K562 (cell line): Measurements from ENCODE around the gene PRDM15. TPM values are rescaled to one million over a fixed set of nuclear protein-coding genes. Genes with fewer than 3 reads are reported as not detected.
A peak's percentile ranks its signal among the peaks of the same experiment; 100 is the strongest.

Experiments used
- ARID1B ChIP-seq: fragments of 450-650 bp; IDR thresholded peaks from 2 replicates; pipeline ENCODE4 v1.6.1; 2016; ENCODE audit warnings: antibody characterized with exemption, mild to moderate bottlenecking, inconsistent platforms
- BMI1 ChIP-seq: fragments of 150-350 bp; IDR thresholded peaks from 2 replicates; pipeline ENCODE4 v1.6.1; 2014; ENCODE audit warnings: low read length
- CBX1 ChIP-seq: sonication (generic); IDR thresholded peaks from 2 replicates; pipeline ENCODE4 v1.6.1; 2016; ENCODE audit warnings: antibody characterized with exemption, low read depth, mild to moderate bottlenecking
- EZH2 ChIP-seq: IDR thresholded peaks from 2 replicates; pipeline ENCODE4 v1.6.1; 2012; ENCODE audit warnings: low read depth, mild to moderate bottlenecking, inconsistent platforms, low read length, borderline replicate concordance
- FOXK1 ChIP-seq: sonication (generic); formaldehyde crosslinking; IDR thresholded peaks from 2 replicates; pipeline ENCODE4 v1.8.0; 2022; ENCODE audit warnings: missing genetic modification reagents, mild to moderate bottlenecking, borderline replicate concordance
- FOXK2 ChIP-seq, 2 experiments: fragments of 450-650 bp; IDR thresholded peaks in 1 of 2; conservative IDR thresholded peaks in 1 of 2; 2 replicates each; pipeline ENCODE4 v1.6.1; 2016; ENCODE audit warnings: low read depth in 2 of 2, mild to moderate bottlenecking in 1 of 2
- HMG20A ChIP-seq: fragments of 450-650 bp; formaldehyde crosslinking; conservative IDR thresholded peaks from 2 replicates; pipeline ENCODE4 v1.4.0; 2020; ENCODE audit warnings: mild to moderate bottlenecking, mixed read lengths
- HSF4 ChIP-seq: fragments of 250-450 bp; sonication (Bioruptor Pico); IDR thresholded peaks from 2 replicates; pipeline ENCODE4 v2.1.2; 2022; ENCODE audit warnings: mild to moderate bottlenecking, moderate library complexity, borderline replicate concordance
- KLF13 ChIP-seq: fragments of 450-650 bp; IDR thresholded peaks from 2 replicates; pipeline ENCODE4 v1.6.1; 2016; ENCODE audit warnings: missing genetic modification characterization, low read depth, mild to moderate bottlenecking, missing compliant biosample characterization, moderate library complexity, borderline replicate concordance
- MCM3 ChIP-seq: fragments of 450-650 bp; IDR thresholded peaks from 2 replicates; pipeline ENCODE4 v1.6.1; 2016
- MCM7 ChIP-seq, 2 experiments: fragments of 450-650 bp; IDR thresholded peaks; 2 replicates each; pipeline ENCODE4 v1.6.1; 2016 to 2018
- MYBL2 ChIP-seq, 2 experiments: fragments of 450-650 bp in 1 of 2; sonication (generic) in 1 of 2; formaldehyde crosslinking in 1 of 2; IDR thresholded peaks; 2 replicates each; pipeline versions ENCODE4 v1.6.1 to v1.8.1; 2017 to 2022; ENCODE audit warnings: borderline replicate concordance in 1 of 2, inconsistent platforms in 1 of 2, low read depth in 1 of 2, mild to moderate bottlenecking in 1 of 2, missing genetic modification reagents in 1 of 2, moderate library complexity in 1 of 2
- PATZ1 ChIP-seq: fragments of 250-450 bp; sonication (Bioruptor Pico); IDR thresholded peaks from 2 replicates; pipeline ENCODE4 v1.5.0; 2020; ENCODE audit warnings: mild to moderate bottlenecking, borderline replicate concordance
- POLR2B ChIP-seq: fragments of 450-650 bp; IDR thresholded peaks from 2 replicates; pipeline ENCODE4 v1.6.1; 2018; ENCODE audit warnings: low read depth; ENCODE audit not compliant: partially characterized antibody
- TSC22D4 ChIP-seq: fragments of 450-650 bp; IDR thresholded peaks from 2 replicates; pipeline ENCODE4 v1.6.1; 2016; ENCODE audit warnings: missing genetic modification characterization, missing biosample characterization, control low read depth
- ZBTB1 ChIP-seq: sonication (generic); formaldehyde crosslinking; IDR thresholded peaks from 2 replicates; pipeline ENCODE4 v1.8.1; 2023; ENCODE audit warnings: missing genetic modification reagents, low read depth, mild to moderate bottlenecking, borderline replicate concordance
- ZBTB8A ChIP-seq: fragments of 450-650 bp; IDR thresholded peaks from 2 replicates; pipeline ENCODE4 v1.6.1; 2018; ENCODE audit warnings: mild to moderate bottlenecking, moderate library complexity; ENCODE audit not compliant: partially characterized antibody
- ZZZ3 ChIP-seq: fragments of 450-650 bp; IDR thresholded peaks from 2 replicates; pipeline ENCODE4 v1.6.1; 2016; ENCODE audit warnings: antibody characterized with exemption, mild to moderate bottlenecking, moderate library complexity
- polyA plus RNA-seq, 8 experiments: library from polyadenylated mRNA; depleted of rRNA in 4 of 8; stranded (reverse) in 5 of 8; unstranded in 3 of 8; fragments of >200 nt; fragmentation: Nextera tagmentation in 2 of 8; fragmentation: Illumina TruSeq in 1 of 8; extraction: Ambion mirVana in 2 of 8; extraction: Trizol in 1 of 8; gene quantifications; 2 replicates each; pipeline versions ENCODE4 v1.2.1 to v1.2.3, GENCODE V29; 2011 to 2014; ENCODE audit warnings: inconsistent platforms in 1 of 8, missing spikeins in 1 of 8
- total RNA-seq, 7 experiments: library from RNA; depleted of rRNA in 6 of 7; stranded (reverse); fragments of >200 nt in 6 of 7; fragmentation: Illumina TruSeq in 2 of 7; extraction: Trizol in 2 of 7; gene quantifications; 2 replicates each; pipeline versions ENCODE4 v1.2.1 to v1.2.3, GENCODE V29; 2011 to 2021; ENCODE audit warnings: low replicate concordance in 1 of 7
- TF ChIP-seq, protein P1 (sequence below): fragments of 450-650 bp; formaldehyde crosslinking; IDR thresholded peaks from 2 replicates; pipeline ENCODE4 v1.4.0; 2022; ENCODE audit warnings: missing genetic modification characterization

PRDM15 gene
- total and polyA plus RNA-seq, 9 of the 15 experiments (the other 6 are each of a cell fraction or from before 2014, with no cell fraction given), result 0.93 to 9.2 (median 6.2) TPM

DNA sequence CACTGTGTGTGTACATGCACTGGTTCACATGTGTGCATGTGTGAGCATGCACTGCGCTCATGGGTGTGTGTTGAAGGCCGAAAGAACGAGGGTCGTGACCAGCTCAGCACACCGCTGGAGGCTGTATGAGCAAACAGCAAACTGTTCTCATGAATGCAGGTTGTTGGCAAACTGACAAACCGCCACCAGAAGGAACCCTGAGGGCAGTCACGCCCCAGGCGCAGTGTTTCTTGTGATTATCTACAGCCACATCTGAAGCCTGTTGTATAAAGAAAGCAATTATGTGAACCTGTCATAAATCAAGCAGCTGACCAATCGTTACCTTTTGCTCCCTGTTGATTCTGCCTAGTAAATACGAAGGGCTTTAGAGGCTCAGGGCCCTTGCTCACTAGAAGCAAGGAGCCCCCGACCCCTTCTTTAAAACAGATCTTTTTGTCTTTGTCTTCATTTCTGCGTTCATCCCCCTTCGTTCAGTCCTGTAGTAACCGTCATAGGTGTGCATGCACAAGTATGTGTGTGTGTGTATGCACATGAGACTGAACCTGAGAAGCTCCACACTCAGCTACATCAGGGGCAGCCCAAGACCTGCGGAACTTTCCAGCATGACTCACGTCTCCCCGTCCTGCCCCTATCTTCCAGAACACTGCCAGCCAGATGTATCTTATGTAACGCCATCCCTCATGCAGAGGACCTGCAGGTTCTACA lies 95.5 kb downstream of the PRDM15 start (continued):
- TF ChIP-seq ZBTB1 (CRISPR knock-in tag) (no peak), BMI1 (no peak), MCM7 (IDR thresholded peaks at IDR 0.05) (no peak), HSF4 (CRISPR knock-in tag) (no peak), MYBL2 (IDR thresholded peaks at IDR 0.05; ENCODE audit: low read depth) (no peak), MYBL2 (CRISPR knock-in tag; IDR thresholded peaks at IDR 0.05; ENCODE audit: borderline replicate concordance) (no peak), FOXK2 (conservative IDR thresholded peaks at IDR 0.05 in 1 of 2, IDR thresholded peaks at IDR 0.05 in 1 of 2; ENCODE audit: low read depth in 2 of 2) (peak; percentile 12 to 44; a peak in 1 of 4 replicates), POLR2B (no peak), EZH2 (no peak), ARID1B (peak; percentile 49; the same call in 1 of the 2 replicates), KLF13 (no peak), CBX1 (no peak), FOXK1 (no peak), TSC22D4 (tag) (no peak), ZBTB8A (no peak), ZZZ3 (no peak), PATZ1 (no peak), HMG20A (CRISPR knock-in tag) (no peak), MCM3 (no peak)
- TF ChIP-seq, protein P1, sequence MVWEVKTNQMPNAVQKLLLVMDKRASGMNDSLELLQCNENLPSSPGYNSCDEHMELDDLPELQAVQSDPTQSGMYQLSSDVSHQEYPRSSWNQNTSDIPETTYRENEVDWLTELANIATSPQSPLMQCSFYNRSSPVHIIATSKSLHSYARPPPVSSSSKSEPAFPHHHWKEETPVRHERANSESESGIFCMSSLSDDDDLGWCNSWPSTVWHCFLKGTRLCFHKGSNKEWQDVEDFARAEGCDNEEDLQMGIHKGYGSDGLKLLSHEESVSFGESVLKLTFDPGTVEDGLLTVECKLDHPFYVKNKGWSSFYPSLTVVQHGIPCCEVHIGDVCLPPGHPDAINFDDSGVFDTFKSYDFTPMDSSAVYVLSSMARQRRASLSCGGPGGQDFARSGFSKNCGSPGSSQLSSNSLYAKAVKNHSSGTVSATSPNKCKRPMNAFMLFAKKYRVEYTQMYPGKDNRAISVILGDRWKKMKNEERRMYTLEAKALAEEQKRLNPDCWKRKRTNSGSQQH (CRISPR knock-in tag), result no peak
